Esophagus squamous epithelium (tissue), 4 donors: ENCODE data around the gene GFRA1.

ENCODE experiments used
- POLR2A ChIP-seq, 4 donors: fragments of 450-650 bp; IDR thresholded peaks; one replicate each; pipeline ENCODE4 v1.6.1; 2017; ENCODE audit warnings: antibody characterized with exemption in 4 of 4, mild to moderate bottlenecking in 4 of 4, moderate library complexity in 3 of 4
- TF ChIP-seq, protein P1 (sequence below), 6 experiments: fragments of 450-650 bp in 4 of 6; fragments of 200-600 bp in 2 of 6; sonication (generic) in 2 of 6; IDR thresholded peaks; one replicate each; pipeline ENCODE4 v1.5.1; 2016 to 2019; ENCODE audit warnings: antibody characterized with exemption in 6 of 6, mild to moderate bottlenecking in 4 of 6, moderate library complexity in 4 of 6

DNA sequence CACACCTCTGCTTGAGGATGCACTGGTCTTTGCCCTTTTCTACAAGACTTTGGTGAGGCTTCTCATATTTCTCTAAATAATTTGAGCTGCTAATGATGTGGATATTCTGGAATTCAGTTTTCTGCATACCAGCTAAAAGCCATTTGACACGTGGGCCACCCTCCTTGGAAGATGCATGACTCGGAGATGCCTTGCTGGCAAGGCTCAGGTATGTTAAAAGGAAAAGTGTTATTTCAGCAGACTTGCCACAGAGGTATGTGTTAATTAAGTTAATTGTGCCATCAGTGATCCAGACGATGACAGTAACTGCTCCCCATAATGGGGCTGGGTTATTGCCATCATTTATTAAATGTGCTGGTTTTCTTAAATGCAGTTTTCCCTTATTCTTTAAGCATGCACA, 8.8 kb upstream of the GFRA1 start:
- TF ChIP-seq, protein P1, sequence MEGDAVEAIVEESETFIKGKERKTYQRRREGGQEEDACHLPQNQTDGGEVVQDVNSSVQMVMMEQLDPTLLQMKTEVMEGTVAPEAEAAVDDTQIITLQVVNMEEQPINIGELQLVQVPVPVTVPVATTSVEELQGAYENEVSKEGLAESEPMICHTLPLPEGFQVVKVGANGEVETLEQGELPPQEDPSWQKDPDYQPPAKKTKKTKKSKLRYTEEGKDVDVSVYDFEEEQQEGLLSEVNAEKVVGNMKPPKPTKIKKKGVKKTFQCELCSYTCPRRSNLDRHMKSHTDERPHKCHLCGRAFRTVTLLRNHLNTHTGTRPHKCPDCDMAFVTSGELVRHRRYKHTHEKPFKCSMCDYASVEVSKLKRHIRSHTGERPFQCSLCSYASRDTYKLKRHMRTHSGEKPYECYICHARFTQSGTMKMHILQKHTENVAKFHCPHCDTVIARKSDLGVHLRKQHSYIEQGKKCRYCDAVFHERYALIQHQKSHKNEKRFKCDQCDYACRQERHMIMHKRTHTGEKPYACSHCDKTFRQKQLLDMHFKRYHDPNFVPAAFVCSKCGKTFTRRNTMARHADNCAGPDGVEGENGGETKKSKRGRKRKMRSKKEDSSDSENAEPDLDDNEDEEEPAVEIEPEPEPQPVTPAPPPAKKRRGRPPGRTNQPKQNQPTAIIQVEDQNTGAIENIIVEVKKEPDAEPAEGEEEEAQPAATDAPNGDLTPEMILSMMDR (IDR thresholded peaks at IDR 0.05) = no peak
- TF ChIP-seq POLR2A (IDR thresholded peaks at IDR 0.05) = no peak
